Endothelial cell of umbilical vein (primary cell): ENCODE data around the gene CPOX.

Experiments used
- CTCF ChIP-seq, 2 donors: IDR thresholded peaks; 1 replicate in 1 of 2; 2 replicates in 1 of 2; pipeline ENCODE4 v1.5.1; 2011; ENCODE audit warnings: low read length in 2 of 2, mild to moderate bottlenecking in 2 of 2, moderate library complexity in 2 of 2, control low read depth in 1 of 2, inconsistent platforms in 1 of 2, low read depth in 1 of 2; ENCODE audit not compliant: insufficient read depth in 1 of 2; ENCODE audit errors: extremely low read depth in 1 of 2
- EZH2 ChIP-seq: IDR thresholded peaks from 2 replicates; pipeline ENCODE4 v1.6.1; 2012; ENCODE audit warnings: borderline replicate concordance, low read depth, mild to moderate bottlenecking, moderate library complexity, low read length, inconsistent platforms; ENCODE audit not compliant: severe bottlenecking
- FOS ChIP-seq: IDR thresholded peaks from 2 replicates; pipeline ENCODE4 v1.6.1; 2011; ENCODE audit warnings: mild to moderate bottlenecking, low read length, moderate library complexity, borderline replicate concordance; ENCODE audit not compliant: insufficient read depth

- no peak for TF ChIP-seq CTCF (IDR thresholded peaks at IDR 0.05; ENCODE audit: extremely low read depth in 1 of 2, insufficient read depth in 1 of 2, low read depth in 1 of 2, low read length in 2 of 2)
- no peak for TF ChIP-seq EZH2
- TF ChIP-seq FOS = no peak
These were observed at the start of gene CPOX for GRCh38 chr3:98593046-98593936.
